ENCODE data around the gene TET1. TPM values are rescaled to one million over a fixed set of nuclear protein-coding genes. Genes with fewer than 3 reads are reported as not detected.
"Not testable (repeated sequence)": the region's sequence is repeated elsewhere in the genome, so short reads cannot be mapped to it uniquely, and the experiment has no call there.

TET1 gene
- total RNA-seq, 1 experiment from 2014 or later = 3.0 TPM

DNA sequence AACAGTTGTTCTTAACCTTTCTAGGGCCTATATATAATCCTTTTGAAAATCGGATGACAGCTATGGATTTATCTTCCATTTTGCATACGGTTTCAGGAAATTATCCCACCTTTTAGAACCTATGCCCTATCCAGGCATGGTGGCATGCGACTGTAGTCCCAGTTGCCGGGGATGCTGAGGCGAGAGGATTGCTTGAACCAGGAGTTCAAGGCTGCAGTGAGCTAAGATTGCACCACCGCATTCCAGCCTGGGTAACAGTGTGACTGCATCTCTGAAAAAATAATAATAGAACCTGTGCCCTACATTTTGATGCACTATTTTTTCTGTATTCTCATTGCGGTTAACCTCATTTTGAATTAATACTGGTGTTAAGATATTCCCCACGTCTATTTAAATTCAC lies 172.5 kb downstream of the TET1 start:
- no peak overlapping the region for H3K27ac ChIP-seq (ENCODE audit: low read length)
- no peak overlapping the region for H2AFZ ChIP-seq (ENCODE audit: low read length)
- H3K9me2 ChIP-seq (replicated peaks; ENCODE audit: low read length) = no peaks in the 10 kb centered on the region
- H3K4me2 ChIP-seq (ENCODE audit: low read length) = no peak overlapping the region
- H3K27me3 ChIP-seq (ENCODE audit: low read length) = no peaks in the 10 kb centered on the region
- H3K9ac ChIP-seq (ENCODE audit: low read length) = no peak overlapping the region
- no TSS peak for BruUV-seq (replicated peaks)
- no peaks in the 10 kb centered on the region for H3K4me1 ChIP-seq (ENCODE audit: insufficient read depth, low read length)
- no peaks in the 10 kb centered on the region for H3K9me3 ChIP-seq (ENCODE audit: low read length)
- no peak overlapping the region for H3K4me3 ChIP-seq (ENCODE audit: low read length)
- H3K36me3 ChIP-seq (ENCODE audit: low read depth, low read length) = peaks cover 72% of the 10 kb centered on the region
- peaks cover 3% of the 10 kb centered on the region; the same call in 1 of the 2 replicates for H4K20me1 ChIP-seq (ENCODE audit: low read length)
- ChIA-PET POLR2A (ENCODE audit: unreplicated experiment) (no interaction called here), CTCF (no interaction called here)
- TF ChIP-seq, protein P1, sequence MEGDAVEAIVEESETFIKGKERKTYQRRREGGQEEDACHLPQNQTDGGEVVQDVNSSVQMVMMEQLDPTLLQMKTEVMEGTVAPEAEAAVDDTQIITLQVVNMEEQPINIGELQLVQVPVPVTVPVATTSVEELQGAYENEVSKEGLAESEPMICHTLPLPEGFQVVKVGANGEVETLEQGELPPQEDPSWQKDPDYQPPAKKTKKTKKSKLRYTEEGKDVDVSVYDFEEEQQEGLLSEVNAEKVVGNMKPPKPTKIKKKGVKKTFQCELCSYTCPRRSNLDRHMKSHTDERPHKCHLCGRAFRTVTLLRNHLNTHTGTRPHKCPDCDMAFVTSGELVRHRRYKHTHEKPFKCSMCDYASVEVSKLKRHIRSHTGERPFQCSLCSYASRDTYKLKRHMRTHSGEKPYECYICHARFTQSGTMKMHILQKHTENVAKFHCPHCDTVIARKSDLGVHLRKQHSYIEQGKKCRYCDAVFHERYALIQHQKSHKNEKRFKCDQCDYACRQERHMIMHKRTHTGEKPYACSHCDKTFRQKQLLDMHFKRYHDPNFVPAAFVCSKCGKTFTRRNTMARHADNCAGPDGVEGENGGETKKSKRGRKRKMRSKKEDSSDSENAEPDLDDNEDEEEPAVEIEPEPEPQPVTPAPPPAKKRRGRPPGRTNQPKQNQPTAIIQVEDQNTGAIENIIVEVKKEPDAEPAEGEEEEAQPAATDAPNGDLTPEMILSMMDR (conservative IDR thresholded peaks at IDR 0.05; ENCODE audit: low read depth, low read length) = no peak
- TF ChIP-seq EZH2phosphoT487 (IDR thresholded peaks at IDR 0.05; ENCODE audit: borderline replicate concordance, low read length) = no peak
- no peak for TF ChIP-seq EZH2 (IDR thresholded peaks at IDR 0.05; ENCODE audit: low read length, unreplicated experiment)
- no peak for DNase-seq
- H3K79me2 ChIP-seq (ENCODE audit: low read length) = peaks cover 62% of the 10 kb centered on the region
- intact Hi-C loops (cut with micrococcal nuclease) = no loop called here
- no peak for ATAC-seq
- H3F3A ChIP-seq (ENCODE audit: low read length, unreplicated experiment) = no peaks in the 10 kb centered on the region

DNA sequence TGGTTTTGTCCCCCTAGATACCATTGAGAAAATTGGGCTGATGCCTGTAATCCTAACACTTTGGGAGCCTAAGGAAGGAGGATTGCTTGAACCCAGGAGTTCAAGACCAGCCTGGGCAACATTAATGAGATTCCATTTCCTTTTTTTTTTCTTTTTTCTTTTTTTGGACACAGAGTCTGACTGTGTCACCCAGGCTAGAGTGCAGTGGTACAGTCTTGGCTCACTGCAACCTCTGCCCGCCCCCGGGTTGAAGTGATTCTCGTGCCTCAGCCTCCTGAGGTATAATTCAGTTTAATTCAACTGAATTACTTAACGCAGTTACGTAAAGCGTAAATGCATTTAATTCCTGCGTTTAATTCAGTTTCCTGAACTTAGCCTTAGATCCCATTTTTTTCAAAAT lies 174.2 kb downstream of the TET1 start:
- ChIA-PET CTCF (no interaction called here), POLR2A (ENCODE audit: unreplicated experiment) (interaction anchor here (1.0 kb wide), 1 partner anchor 87 kb away, joined by 3 read pairs; no protein-coding TSS in a partner anchor)
- H3K9ac ChIP-seq (ENCODE audit: low read length) = no peak overlapping the region
- TF ChIP-seq, protein P1 (conservative IDR thresholded peaks at IDR 0.05; ENCODE audit: low read depth, low read length) = no peak
- TF ChIP-seq EZH2 (IDR thresholded peaks at IDR 0.05; ENCODE audit: low read length, unreplicated experiment) (no peak), EZH2phosphoT487 (IDR thresholded peaks at IDR 0.05; ENCODE audit: borderline replicate concordance, low read length) (no peak)
- DNase-seq = no peak
- no peak for ATAC-seq
- H2AFZ ChIP-seq (ENCODE audit: low read length) = no peak overlapping the region
- no peaks in the 10 kb centered on the region for H3K4me1 ChIP-seq (ENCODE audit: insufficient read depth, low read length)
- intact Hi-C loops (cut with micrococcal nuclease) = no loop called here
- peaks cover 3% of the 10 kb centered on the region; the same call in 1 of the 2 replicates for H4K20me1 ChIP-seq (ENCODE audit: low read length)
- H3F3A ChIP-seq (ENCODE audit: low read length, unreplicated experiment) = no peaks in the 10 kb centered on the region
- no peaks in the 10 kb centered on the region for H3K9me2 ChIP-seq (replicated peaks; ENCODE audit: low read length)
- H3K4me3 ChIP-seq (ENCODE audit: low read length) = no peak overlapping the region
- no peak overlapping the region for H3K27ac ChIP-seq (ENCODE audit: low read length)
- H3K27me3 ChIP-seq (ENCODE audit: low read length) = no peaks in the 10 kb centered on the region
- no peak overlapping the region for H3K4me2 ChIP-seq (ENCODE audit: low read length)
- no TSS peak for BruUV-seq (replicated peaks)
- peaks cover 66% of the 10 kb centered on the region for H3K36me3 ChIP-seq (ENCODE audit: low read depth, low read length)
- no peaks in the 10 kb centered on the region for H3K9me3 ChIP-seq (ENCODE audit: low read length)
- peaks cover 47% of the 10 kb centered on the region for H3K79me2 ChIP-seq (ENCODE audit: low read length)

DNA sequence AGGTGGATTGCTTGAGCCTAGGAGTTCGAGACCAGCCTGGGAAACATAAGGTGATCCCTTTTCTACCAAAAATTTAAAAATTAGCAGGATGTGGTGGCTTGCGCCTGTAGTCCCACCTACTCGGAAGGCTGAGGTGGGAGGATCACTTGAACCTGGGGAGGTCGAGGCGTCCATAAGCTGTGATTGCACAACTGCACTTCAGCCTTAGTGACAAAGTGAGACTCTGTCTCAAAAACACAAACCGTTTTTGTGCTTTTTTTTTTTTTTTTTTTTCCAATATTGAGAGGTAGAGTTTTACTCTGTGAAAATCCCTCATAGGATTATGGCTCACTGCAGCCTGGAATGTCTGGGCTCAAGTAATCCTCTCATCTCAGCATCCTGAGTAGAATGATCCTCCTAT lies 175.0 kb downstream of the TET1 start:
- Histone ChIP-seq H3K9me3 (ENCODE audit: low read length) (no peaks in the 10 kb centered on the region), H3K27me3 (ENCODE audit: low read length) (no peaks in the 10 kb centered on the region), H4K20me1 (ENCODE audit: low read length) (peaks cover 3% of the 10 kb centered on the region; the same call in 1 of the 2 replicates), H3K36me3 (ENCODE audit: low read depth, low read length) (peaks cover 69% of the 10 kb centered on the region), H3K4me1 (ENCODE audit: insufficient read depth, low read length) (no peaks in the 10 kb centered on the region), H3K9ac (ENCODE audit: low read length) (no peak overlapping the region), H2AFZ (ENCODE audit: low read length) (no peak overlapping the region), H3K9me2 (replicated peaks; ENCODE audit: low read length) (no peaks in the 10 kb centered on the region), H3K4me2 (ENCODE audit: low read length) (no peak overlapping the region), H3K27ac (ENCODE audit: low read length) (no peak overlapping the region), H3F3A (ENCODE audit: low read length, unreplicated experiment) (no peaks in the 10 kb centered on the region), H3K4me3 (ENCODE audit: low read length) (no peak overlapping the region), H3K79me2 (ENCODE audit: low read length) (peaks cover 46% of the 10 kb centered on the region)
- DNase-seq (no peak), ATAC-seq (no peak)
- ChIA-PET CTCF (no interaction called here), POLR2A (ENCODE audit: unreplicated experiment) (no interaction called here)
- intact Hi-C loops (cut with micrococcal nuclease) = no loop called here
- TF ChIP-seq, protein P1 (conservative IDR thresholded peaks at IDR 0.05; ENCODE audit: low read depth, low read length) = no peak
- no peak for TF ChIP-seq EZH2 (IDR thresholded peaks at IDR 0.05; ENCODE audit: low read length, unreplicated experiment)
- TF ChIP-seq EZH2phosphoT487 (IDR thresholded peaks at IDR 0.05; ENCODE audit: borderline replicate concordance, low read length) = no peak
- no TSS peak for BruUV-seq (replicated peaks)

DNA sequence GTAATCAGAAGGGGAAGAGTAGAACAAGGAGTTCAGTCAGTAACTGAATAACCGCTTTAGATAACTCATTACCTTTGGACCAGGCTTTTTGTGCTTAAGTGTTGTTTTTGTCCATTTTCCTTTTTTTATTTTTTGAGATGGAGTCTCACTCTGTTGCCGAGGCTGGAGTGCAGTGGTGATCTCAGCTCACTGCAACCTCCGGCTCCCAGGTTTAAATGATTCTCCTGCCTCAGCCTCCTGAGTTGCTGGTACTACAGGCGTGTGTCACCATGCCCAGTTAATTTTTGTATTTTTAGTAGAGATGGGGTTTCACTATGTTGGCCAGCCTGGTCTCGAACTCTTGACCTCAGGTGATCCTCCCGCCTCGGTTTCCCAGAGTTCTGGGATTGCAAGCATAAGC lies 175.6 kb downstream of the TET1 start:
- ATAC-seq; H4K20me1 ChIP-seq (ENCODE audit: low read length): not testable (repeated sequence)

More for the DNA sequence above, 175.6 kb downstream of the TET1 start:
- H3K4me2 ChIP-seq (ENCODE audit: low read length); H3K9ac ChIP-seq (ENCODE audit: low read length); DNase-seq; H3F3A ChIP-seq (ENCODE audit: low read length, unreplicated experiment); H3K9me2 ChIP-seq (replicated peaks; ENCODE audit: low read length); H3K9me3 ChIP-seq (ENCODE audit: low read length); intact Hi-C loops (cut with micrococcal nuclease); H3K27me3 ChIP-seq (ENCODE audit: low read length); H2AFZ ChIP-seq (ENCODE audit: low read length); POLR2A ChIA-PET (ENCODE audit: unreplicated experiment); H3K4me1 ChIP-seq (ENCODE audit: insufficient read depth, low read length); CTCF ChIA-PET; H3K4me3 ChIP-seq (ENCODE audit: low read length); BruUV-seq (replicated peaks); H3K27ac ChIP-seq (ENCODE audit: low read length): not testable (repeated sequence)
- peaks cover 43% of the 10 kb centered on the region for H3K79me2 ChIP-seq (ENCODE audit: low read length)
- peaks cover 69% of the 10 kb centered on the region for H3K36me3 ChIP-seq (ENCODE audit: low read depth, low read length)
